Hepatocyte (in vitro differentiated cells): ENCODE results near the gene DLG2. TPM values are rescaled to one million over a fixed set of nuclear protein-coding genes. Genes with fewer than 3 reads are reported as not detected.

Experiments
- DNase-seq: peaks from one replicate; pipeline ENCODE4 v3.0.0-alpha.2; 2016; ENCODE audit warnings: low spot score
- H2AFZ ChIP-seq: fragments of 200-600 bp; sonication (generic); 2 replicates; pipeline ENCODE4 v1.6.0; 2016; ENCODE audit warnings: antibody characterized with exemption, mild to moderate bottlenecking
- H3K27ac ChIP-seq: fragments of 200-600 bp; sonication (generic); 2 replicates; pipeline ENCODE4 v1.5.1; 2016; ENCODE audit warnings: mild to moderate bottlenecking
- H3K27me3 ChIP-seq: fragments of 200-600 bp; sonication (generic); 2 replicates; pipeline ENCODE4 v1.6.1; 2016
- H3K36me3 ChIP-seq: fragments of 200-600 bp; sonication (generic); replicated peaks from 2 replicates; pipeline ENCODE4 v1.5.1; 2016; ENCODE audit warnings: low read depth; ENCODE audit not compliant: insufficient read depth
- H3K4me1 ChIP-seq: fragments of 200-600 bp; sonication (generic); 2 replicates; pipeline ENCODE4 v1.5.1; 2016; ENCODE audit warnings: mild to moderate bottlenecking, moderate library complexity; ENCODE audit not compliant: insufficient read depth
- H3K4me2 ChIP-seq: fragments of 200-600 bp; sonication (generic); 2 replicates; pipeline ENCODE4 v1.6.0; 2016
- H3K4me3 ChIP-seq: fragments of 200-600 bp; sonication (generic); 2 replicates; pipeline ENCODE4 v1.5.1; 2016; ENCODE audit warnings: mild to moderate bottlenecking
- H3K79me2 ChIP-seq: fragments of 200-600 bp; sonication (generic); 2 replicates; pipeline ENCODE4 v1.6.0; 2017; ENCODE audit warnings: mild to moderate bottlenecking
- H3K9me2 ChIP-seq: fragments of 200-600 bp; sonication (generic); replicated peaks from 2 replicates; pipeline ENCODE4 v1.6.0; 2017; ENCODE audit warnings: mild to moderate bottlenecking; ENCODE audit not compliant: insufficient read depth
- H3K9me3 ChIP-seq: fragments of 200-600 bp; sonication (generic); 2 replicates; pipeline ENCODE4 v1.5.1; 2016; ENCODE audit warnings: low read depth, mild to moderate bottlenecking
- H4K20me1 ChIP-seq: fragments of 200-600 bp; sonication (generic); 2 replicates; pipeline ENCODE4 v1.6.0; 2016; ENCODE audit warnings: mild to moderate bottlenecking; ENCODE audit not compliant: insufficient read depth, poor library complexity, severe bottlenecking
- EZH2 ChIP-seq: fragments of 200-600 bp; sonication (generic); IDR thresholded peaks from 2 replicates; pipeline ENCODE4 v1.6.1; 2016; ENCODE audit warnings: antibody characterized with exemption, mild to moderate bottlenecking, borderline replicate concordance
- EZH2phosphoT487 ChIP-seq: fragments of 200-600 bp; sonication (generic); IDR thresholded peaks from one replicate; pipeline ENCODE4 v1.6.1; 2018; ENCODE audit warnings: antibody characterized with exemption, mild to moderate bottlenecking, low read depth, moderate library complexity; ENCODE audit not compliant: unreplicated experiment, severe bottlenecking
- WGBS: methylation state at CpG from one replicate; pipeline ENCODE4 v1.1.6; 2016; ENCODE audit warnings: low lambda C conversion rate; ENCODE audit errors: missing lambda C conversion rate; 5-methylcytosine and 5-hydroxymethylcytosine counted together
- polyA plus RNA-seq: library from polyadenylated mRNA; unstranded; fragments of >200 nt; fragmentation: Nextera tagmentation; extraction: Ambion mirVana; gene quantifications from 2 replicates; pipeline ENCODE4 v1.2.1, GENCODE V29; 2016
- total RNA-seq: library from RNA; depleted of rRNA; stranded (reverse); fragments of >200 nt; gene quantifications from 2 replicates; pipeline ENCODE4 v1.2.3, GENCODE V29; 2014
- TF ChIP-seq, protein P1 (sequence below): fragments of 200-600 bp; sonication (generic); IDR thresholded peaks from 2 replicates; pipeline ENCODE4 v1.5.1; 2016; ENCODE audit warnings: antibody characterized with exemption, mild to moderate bottlenecking; ENCODE audit not compliant: poor library complexity

DLG2 gene
- total and polyA plus RNA-seq, 2 experiments from 2014 or later = 2.6 to 6.8 TPM

GRCh38 chr11:84230402-84230801 is 1396.7 kb downstream of the DLG2 start:
- no peak overlapping the region for H3K4me2 ChIP-seq
- no peaks in the 10 kb centered on the region for H3K79me2 ChIP-seq
- no peaks in the 10 kb centered on the region for H3K27me3 ChIP-seq
- no peaks in the 10 kb centered on the region for H3K9me3 ChIP-seq
- no peaks in the 10 kb centered on the region for H3K36me3 ChIP-seq
- no peak for DNase-seq
- H3K27ac ChIP-seq = no peak overlapping the region
- H2AFZ ChIP-seq = no peak overlapping the region
- no peaks in the 10 kb centered on the region for H4K20me1 ChIP-seq
- TF ChIP-seq, protein P1, sequence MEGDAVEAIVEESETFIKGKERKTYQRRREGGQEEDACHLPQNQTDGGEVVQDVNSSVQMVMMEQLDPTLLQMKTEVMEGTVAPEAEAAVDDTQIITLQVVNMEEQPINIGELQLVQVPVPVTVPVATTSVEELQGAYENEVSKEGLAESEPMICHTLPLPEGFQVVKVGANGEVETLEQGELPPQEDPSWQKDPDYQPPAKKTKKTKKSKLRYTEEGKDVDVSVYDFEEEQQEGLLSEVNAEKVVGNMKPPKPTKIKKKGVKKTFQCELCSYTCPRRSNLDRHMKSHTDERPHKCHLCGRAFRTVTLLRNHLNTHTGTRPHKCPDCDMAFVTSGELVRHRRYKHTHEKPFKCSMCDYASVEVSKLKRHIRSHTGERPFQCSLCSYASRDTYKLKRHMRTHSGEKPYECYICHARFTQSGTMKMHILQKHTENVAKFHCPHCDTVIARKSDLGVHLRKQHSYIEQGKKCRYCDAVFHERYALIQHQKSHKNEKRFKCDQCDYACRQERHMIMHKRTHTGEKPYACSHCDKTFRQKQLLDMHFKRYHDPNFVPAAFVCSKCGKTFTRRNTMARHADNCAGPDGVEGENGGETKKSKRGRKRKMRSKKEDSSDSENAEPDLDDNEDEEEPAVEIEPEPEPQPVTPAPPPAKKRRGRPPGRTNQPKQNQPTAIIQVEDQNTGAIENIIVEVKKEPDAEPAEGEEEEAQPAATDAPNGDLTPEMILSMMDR = no peak
- no peak for TF ChIP-seq EZH2phosphoT487
- no peak for TF ChIP-seq EZH2
- no peaks in the 10 kb centered on the region for H3K4me1 ChIP-seq
- WGBS = 84% methylated on average over 3 of the region's 3 CpGs
- no peak overlapping the region for H3K4me3 ChIP-seq
- H3K9me2 ChIP-seq = no peaks in the 10 kb centered on the region

- WGBS = 89% methylated on average over 3 of the region's 3 CpGs
- no peaks in the 10 kb centered on the region for H3K9me2 ChIP-seq
- TF ChIP-seq EZH2phosphoT487 = no peak
- TF ChIP-seq, protein P1 = no peak
- TF ChIP-seq EZH2 = no peak
These were observed 1399.0 kb downstream of the DLG2 start for GRCh38 chr11:84227970-84228665.

GRCh38 chr11:84224042-84224441 is 1403.1 kb downstream of the DLG2 start:
- 93% methylated on average over 1 of the region's 1 CpG for WGBS
- Histone ChIP-seq H3K4me1 (no peaks in the 10 kb centered on the region), H2AFZ (no peak overlapping the region), H3K79me2 (no peaks in the 10 kb centered on the region), H3K36me3 (no peaks in the 10 kb centered on the region), H4K20me1 (no peaks in the 10 kb centered on the region), H3K27me3 (no peaks in the 10 kb centered on the region), H3K9me3 (no peaks in the 10 kb centered on the region), H3K27ac (no peak overlapping the region), H3K4me3 (no peak overlapping the region), H3K9me2 (no peaks in the 10 kb centered on the region), H3K4me2 (no peak overlapping the region)
- no peak for DNase-seq
- TF ChIP-seq, protein P1 = no peak
- TF ChIP-seq EZH2 (no peak), EZH2phosphoT487 (no peak)

More at GRCh38 chr11:84227970-84228665, 1399.0 kb downstream of the DLG2 start:
- Histone ChIP-seq H3K79me2 (no peaks in the 10 kb centered on the region), H3K4me3 (no peak overlapping the region), H3K4me1 (no peaks in the 10 kb centered on the region), H4K20me1 (no peaks in the 10 kb centered on the region), H3K27me3 (no peaks in the 10 kb centered on the region), H2AFZ (no peak overlapping the region), H3K4me2 (no peak overlapping the region), H3K9me3 (no peaks in the 10 kb centered on the region), H3K36me3 (no peaks in the 10 kb centered on the region), H3K27ac (no peak overlapping the region)
- DNase-seq = no peak
